Fibroblast of lung (primary cell): ENCODE measurements around the gene G0S2. TPM values are rescaled to one million over a fixed set of nuclear protein-coding genes. Genes with fewer than 3 reads are reported as not detected.

ENCODE experiments used
- DNase-seq, 2 donors: peaks; one replicate each; pipeline versions ENCODE4 v3.0.0 to v3.0.0-alpha.2; 2010; ENCODE audit warnings: low read depth in 2 of 2
- H2AFZ ChIP-seq: 2 replicates; pipeline ENCODE4 v1.5.1; 2012; ENCODE audit warnings: low read length, control low read depth, inconsistent platforms
- H3K27ac ChIP-seq: 2 replicates; pipeline ENCODE4 v1.5.1; 2011; ENCODE audit warnings: low read length, control low read depth; ENCODE audit not compliant: insufficient read depth
- H3K27me3 ChIP-seq: 2 replicates; pipeline ENCODE4 v1.5.1; 2011; ENCODE audit warnings: mild to moderate bottlenecking, low read length; ENCODE audit not compliant: control insufficient read depth, insufficient read depth
- H3K36me3 ChIP-seq: 2 replicates; pipeline ENCODE4 v1.5.1; 2011; ENCODE audit warnings: low read length; ENCODE audit not compliant: control insufficient read depth, insufficient read depth
- H3K4me1 ChIP-seq: 2 replicates; pipeline ENCODE4 v1.5.1; 2011; ENCODE audit warnings: low read length; ENCODE audit not compliant: control insufficient read depth, insufficient read depth; ENCODE audit errors: extremely low read depth
- H3K4me2 ChIP-seq: 2 replicates; pipeline ENCODE4 v1.5.1; 2011; ENCODE audit warnings: low read length, control low read depth; ENCODE audit not compliant: insufficient read depth; ENCODE audit errors: extremely low read depth
- H3K4me3 ChIP-seq, 4 experiments: fragments of 200-600 bp in 1 of 4; sonication (generic) in 1 of 4; replicated peaks in 1 of 4; 2 replicates each; pipeline ENCODE4 v1.5.1; 2011 to 2016; ENCODE audit warnings: low read length in 4 of 4, low read depth in 3 of 4, mild to moderate bottlenecking in 3 of 4, control low read depth in 2 of 4, inconsistent platforms in 1 of 4, mixed read lengths in 1 of 4; ENCODE audit not compliant: insufficient read depth in 1 of 4; ENCODE audit errors: control extremely low read depth in 1 of 4
- H3K79me2 ChIP-seq: 2 replicates; pipeline ENCODE4 v1.5.1; 2012; ENCODE audit warnings: mild to moderate bottlenecking, low read length, inconsistent platforms; ENCODE audit not compliant: control insufficient read depth, insufficient read depth
- H3K9ac ChIP-seq: 2 replicates; pipeline ENCODE4 v1.5.1; 2011; ENCODE audit warnings: mild to moderate bottlenecking, low read length, control low read depth; ENCODE audit not compliant: insufficient read depth
- H3K9me3 ChIP-seq: 2 replicates; pipeline ENCODE4 v1.5.1; 2012; ENCODE audit warnings: low read depth, low read length; ENCODE audit not compliant: control insufficient read depth, insufficient read depth
- H4K20me1 ChIP-seq: 2 replicates; pipeline ENCODE4 v1.5.1; 2011; ENCODE audit warnings: low read length; ENCODE audit not compliant: control insufficient read depth, insufficient read depth; ENCODE audit errors: extremely low read depth
- EZH2 ChIP-seq: IDR thresholded peaks from 2 replicates; pipeline ENCODE4 v1.5.1; 2012; ENCODE audit warnings: low read length, control low read depth, mild to moderate bottlenecking; ENCODE audit errors: missing control alignments
- polyA plus RNA-seq, 2 donors: library from polyadenylated mRNA; depleted of rRNA in 1 of 2; stranded (reverse) in 1 of 2; unstranded in 1 of 2; fragments of >200 nt; gene quantifications; 2 replicates each; pipeline ENCODE4 v1.2.1, GENCODE V29; 2011 to 2012; ENCODE audit warnings: missing spikeins in 1 of 2
- total RNA-seq: library from RNA; depleted of rRNA; stranded (reverse); fragments of >200 nt; gene quantifications from 2 replicates; pipeline ENCODE4 v1.2.1, GENCODE V29; 2014
- TF ChIP-seq, protein P1 (sequence below), 2 donors: IDR thresholded peaks in 1 of 2; conservative IDR thresholded peaks in 1 of 2; 1 replicate in 1 of 2; 2 replicates in 1 of 2; pipeline ENCODE4 v1.5.1; 2011 to 2012; ENCODE audit warnings: low read length in 2 of 2, control low read depth in 1 of 2, inconsistent platforms in 1 of 2, low read depth in 1 of 2, mild to moderate bottlenecking in 1 of 2

G0S2 gene
- total and polyA plus RNA-seq, 2 donors (not counting 1 experiment from before 2014, with no cell fraction given), result 3.9 to 79.1 TPM

DNA sequence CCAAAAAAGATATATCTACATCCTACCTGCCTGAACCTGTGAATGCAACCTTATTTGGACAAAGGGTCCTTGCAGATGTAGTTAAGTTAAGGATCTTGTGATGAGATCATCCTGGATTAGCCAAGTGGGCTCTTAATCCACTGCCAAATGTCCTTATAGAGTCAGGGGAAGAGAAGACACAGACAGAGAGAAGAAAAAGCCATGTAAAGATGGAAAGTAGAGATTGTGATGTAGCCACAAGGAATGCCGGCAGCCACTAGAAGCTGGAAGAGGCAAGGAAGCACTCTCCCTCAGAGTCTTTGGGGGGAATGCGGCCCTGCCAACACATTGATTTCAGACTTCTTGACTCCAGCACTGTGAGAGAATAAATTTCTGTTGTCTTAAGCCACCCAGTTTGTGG lies 45.6 kb downstream of the G0S2 start:
- Histone ChIP-seq H3K4me2 (peak overlapping the region; percentile 1), H3K27me3 (no peaks in the 10 kb centered on the region), H3K4me1 (no peaks in the 10 kb centered on the region), H3K27ac (no peak overlapping the region), H3K36me3 (no peaks in the 10 kb centered on the region), H3K4me3 (no peak overlapping the region), H3K9me3 (no peaks in the 10 kb centered on the region), H2AFZ (no peak overlapping the region), H4K20me1 (no peaks in the 10 kb centered on the region), H3K79me2 (no peaks in the 10 kb centered on the region), H3K9ac (no peak overlapping the region)
- no peak for TF ChIP-seq EZH2
- TF ChIP-seq, protein P1, sequence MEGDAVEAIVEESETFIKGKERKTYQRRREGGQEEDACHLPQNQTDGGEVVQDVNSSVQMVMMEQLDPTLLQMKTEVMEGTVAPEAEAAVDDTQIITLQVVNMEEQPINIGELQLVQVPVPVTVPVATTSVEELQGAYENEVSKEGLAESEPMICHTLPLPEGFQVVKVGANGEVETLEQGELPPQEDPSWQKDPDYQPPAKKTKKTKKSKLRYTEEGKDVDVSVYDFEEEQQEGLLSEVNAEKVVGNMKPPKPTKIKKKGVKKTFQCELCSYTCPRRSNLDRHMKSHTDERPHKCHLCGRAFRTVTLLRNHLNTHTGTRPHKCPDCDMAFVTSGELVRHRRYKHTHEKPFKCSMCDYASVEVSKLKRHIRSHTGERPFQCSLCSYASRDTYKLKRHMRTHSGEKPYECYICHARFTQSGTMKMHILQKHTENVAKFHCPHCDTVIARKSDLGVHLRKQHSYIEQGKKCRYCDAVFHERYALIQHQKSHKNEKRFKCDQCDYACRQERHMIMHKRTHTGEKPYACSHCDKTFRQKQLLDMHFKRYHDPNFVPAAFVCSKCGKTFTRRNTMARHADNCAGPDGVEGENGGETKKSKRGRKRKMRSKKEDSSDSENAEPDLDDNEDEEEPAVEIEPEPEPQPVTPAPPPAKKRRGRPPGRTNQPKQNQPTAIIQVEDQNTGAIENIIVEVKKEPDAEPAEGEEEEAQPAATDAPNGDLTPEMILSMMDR (conservative IDR thresholded peaks at IDR 0.05 in 1 of 2, IDR thresholded peaks at IDR 0.05 in 1 of 2; ENCODE audit: low read depth in 1 of 2, low read length in 2 of 2), result no peak
- peak in 1 of 2 donors; percentile 55 for DNase-seq

- TF ChIP-seq, protein P1 (conservative IDR thresholded peaks at IDR 0.05 in 1 of 2, IDR thresholded peaks at IDR 0.05 in 1 of 2; ENCODE audit: low read depth in 1 of 2, low read length in 2 of 2), result no peak
- TF ChIP-seq EZH2, result no peak
- H3K36me3 ChIP-seq, result no peaks in the 10 kb centered on the region
- H2AFZ ChIP-seq, result no peak overlapping the region
- no peak overlapping the region for H3K4me3 ChIP-seq
- H3K79me2 ChIP-seq, result no peaks in the 10 kb centered on the region
- H3K27me3 ChIP-seq, result no peaks in the 10 kb centered on the region
- peak in 1 of 2 donors; percentile 31 for DNase-seq
- H3K4me1 ChIP-seq, result no peaks in the 10 kb centered on the region
- no peak overlapping the region for H3K9ac ChIP-seq
- no peaks in the 10 kb centered on the region for H4K20me1 ChIP-seq
- no peak overlapping the region for H3K4me2 ChIP-seq
- H3K9me3 ChIP-seq, result no peaks in the 10 kb centered on the region
- H3K27ac ChIP-seq, result no peak overlapping the region
Observed at GRCh38 chr1:209721323-209721722, 46.1 kb downstream of the G0S2 start.

- no peak for DNase-seq
- Histone ChIP-seq H3K9ac (no peak overlapping the region), H3K79me2 (no peaks in the 10 kb centered on the region), H3K27me3 (no peaks in the 10 kb centered on the region), H3K9me3 (no peaks in the 10 kb centered on the region), H3K27ac (no peak overlapping the region), H3K4me3 (no peak overlapping the region), H3K4me1 (no peaks in the 10 kb centered on the region), H4K20me1 (no peaks in the 10 kb centered on the region), H3K36me3 (no peaks in the 10 kb centered on the region), H2AFZ (no peak overlapping the region), H3K4me2 (no peak overlapping the region)
- TF ChIP-seq EZH2, result no peak
- TF ChIP-seq, protein P1 (conservative IDR thresholded peaks at IDR 0.05 in 1 of 2, IDR thresholded peaks at IDR 0.05 in 1 of 2; ENCODE audit: low read depth in 1 of 2, low read length in 2 of 2), result no peak
Observed at GRCh38 chr1:209723265-209723664, 48.1 kb downstream of the G0S2 start.
